HG03103 (cell line): ENCODE measurements around the gene THRAP3.
"Not testable (repeated sequence)": the region's sequence is repeated elsewhere in the genome, so short reads cannot be mapped to it uniquely, and the experiment has no call there.

ENCODE experiments used
- ATAC-seq: cut with Tn5 transposase; IDR thresholded peaks from one replicate; pipeline ENCODE4 v1.9.1; 2021; ENCODE audit warnings: low read depth; ENCODE audit not compliant: unreplicated experiment

THRAP3 gene

GRCh38 chr1:36247538-36247937, 23.3 kb downstream of the THRAP3 start:
- no peak for ATAC-seq

GRCh38 chr1:36248250-36248894, 24.1 kb downstream of the THRAP3 start:
- no peak for ATAC-seq

GRCh38 chr1:36251794-36252481, 27.7 kb downstream of the THRAP3 start:
- no peak for ATAC-seq

GRCh38 chr1:36252482-36252824, 28.2 kb downstream of the THRAP3 start:
- ATAC-seq = not testable (repeated sequence)

- no peak for ATAC-seq
Measured at GRCh38 chr1:36253161-36253862, 29.1 kb downstream of the THRAP3 start.

GRCh38 chr1:36256558-36257374, 32.5 kb downstream of the THRAP3 start:
- no peak for ATAC-seq

GRCh38 chr1:36257375-36257767, 33.1 kb downstream of the THRAP3 start:
- no peak for ATAC-seq

GRCh38 chr1:36258960-36259344, 34.7 kb downstream of the THRAP3 start:
- ATAC-seq = no peak

- no peak for ATAC-seq
Measured at GRCh38 chr1:36268981-36269380, 44.7 kb downstream of the THRAP3 start.

GRCh38 chr1:36269408-36269838, 45.2 kb downstream of the THRAP3 start:
- ATAC-seq = no peak

- ATAC-seq = no peak
Measured at GRCh38 chr1:36273024-36273423, 48.8 kb downstream of the THRAP3 start.

- ATAC-seq = no peak
Measured at GRCh38 chr1:36274201-36274600, 50.0 kb downstream of the THRAP3 start.

GRCh38 chr1:36276688-36277087, 52.4 kb downstream of the THRAP3 start:
- ATAC-seq = no peak

- ATAC-seq = no peak
Measured at GRCh38 chr1:36279110-36279788, 55.0 kb downstream of the THRAP3 start.

GRCh38 chr1:36279789-36280296, 55.6 kb downstream of the THRAP3 start:
- no peak for ATAC-seq

- ATAC-seq = no peak
Measured at GRCh38 chr1:36284061-36284460, 59.8 kb downstream of the THRAP3 start.

- ATAC-seq = no peak
Measured at GRCh38 chr1:36284517-36284916, 60.3 kb downstream of the THRAP3 start.

- ATAC-seq = no peak
Measured at GRCh38 chr1:36285443-36286101, 61.3 kb downstream of the THRAP3 start.

GRCh38 chr1:36286802-36287201, 62.6 kb downstream of the THRAP3 start:
- ATAC-seq = no peak

GRCh38 chr1:36287595-36287994, 63.4 kb downstream of the THRAP3 start:
- ATAC-seq = no peak
